GM19193 (cell line): Measurements from ENCODE around the gene POLN.

Experiments used
- POLR2A ChIP-seq: IDR thresholded peaks from 4 replicates; pipeline ENCODE4 v1.6.1; 2011; ENCODE audit not compliant: insufficient read depth, insufficient read length; ENCODE audit errors: extremely low read depth

Gene POLN

DNA sequence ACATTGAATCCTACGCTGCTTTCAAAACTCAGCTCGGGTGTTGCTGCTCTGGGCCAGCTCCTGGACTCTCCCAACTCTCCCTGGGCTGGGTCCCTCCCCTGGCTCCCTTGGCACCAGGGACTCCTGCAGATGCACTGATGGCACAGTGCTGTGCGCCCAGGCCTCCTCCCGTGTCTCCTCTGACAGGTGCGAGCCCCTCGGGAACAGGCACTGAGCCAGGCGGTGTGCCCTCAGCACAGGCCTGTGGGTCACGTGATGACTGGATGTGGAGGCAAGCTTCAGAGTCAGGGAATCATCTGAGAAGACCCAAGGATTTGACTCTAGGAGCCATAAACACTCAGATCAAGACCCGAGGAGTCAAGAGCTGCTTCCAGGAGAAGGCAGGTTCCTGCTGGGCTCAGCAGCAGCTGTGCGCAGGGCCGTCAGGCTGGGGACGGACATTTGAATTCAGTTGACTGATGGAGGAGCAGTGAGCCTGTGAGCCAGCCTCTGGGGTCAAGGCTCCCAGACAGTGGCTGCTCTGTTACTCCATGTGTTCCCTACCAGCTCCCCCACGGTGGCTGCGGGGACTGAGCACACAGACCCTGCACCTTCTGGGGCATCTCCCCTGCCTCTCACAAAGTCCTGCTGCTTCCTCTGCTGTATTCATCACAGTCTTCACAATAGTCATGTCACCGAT, 149.8 kb downstream of the POLN start:
- no peak for TF ChIP-seq POLR2A

DNA sequence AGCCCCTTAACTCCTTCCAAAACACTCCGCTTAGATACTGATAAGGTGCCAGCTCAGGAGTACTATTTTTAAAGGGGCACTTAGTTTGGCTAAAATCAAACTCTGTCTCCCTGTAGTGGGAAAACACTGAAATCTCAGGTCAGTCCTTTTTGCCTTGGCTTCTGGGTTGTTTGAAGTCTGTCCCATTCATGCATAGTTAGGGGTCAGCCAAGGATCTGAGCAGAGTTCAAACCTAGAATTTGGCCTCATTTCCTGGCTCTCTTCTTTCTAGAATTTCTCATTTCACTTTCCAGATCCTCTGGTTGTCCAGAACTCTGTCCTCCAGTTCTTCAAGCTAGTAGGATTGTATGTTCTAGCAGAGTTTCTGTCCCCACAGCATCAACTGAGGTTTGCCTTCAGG, 151.3 kb downstream of the POLN start:
- no peak for TF ChIP-seq POLR2A

DNA sequence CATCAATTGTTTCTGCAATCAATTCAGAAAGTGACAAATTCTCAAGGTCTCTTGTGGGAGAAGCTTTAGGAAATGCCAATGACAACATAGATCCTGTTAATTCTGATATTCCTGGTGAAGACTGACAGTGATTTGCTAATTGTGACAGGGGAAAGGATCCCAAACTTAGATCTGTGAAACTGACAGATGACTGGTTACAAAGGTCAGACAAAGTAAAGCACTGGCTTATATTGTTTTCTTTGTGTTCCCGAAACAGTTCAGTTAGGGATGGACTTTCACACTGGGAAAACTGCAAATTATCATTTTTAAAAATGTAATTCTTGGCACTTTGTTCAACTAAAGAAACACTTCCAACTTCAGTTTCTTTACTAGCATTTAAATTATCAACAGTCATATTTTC, 152.7 kb downstream of the POLN start:
- no peak for TF ChIP-seq POLR2A

DNA sequence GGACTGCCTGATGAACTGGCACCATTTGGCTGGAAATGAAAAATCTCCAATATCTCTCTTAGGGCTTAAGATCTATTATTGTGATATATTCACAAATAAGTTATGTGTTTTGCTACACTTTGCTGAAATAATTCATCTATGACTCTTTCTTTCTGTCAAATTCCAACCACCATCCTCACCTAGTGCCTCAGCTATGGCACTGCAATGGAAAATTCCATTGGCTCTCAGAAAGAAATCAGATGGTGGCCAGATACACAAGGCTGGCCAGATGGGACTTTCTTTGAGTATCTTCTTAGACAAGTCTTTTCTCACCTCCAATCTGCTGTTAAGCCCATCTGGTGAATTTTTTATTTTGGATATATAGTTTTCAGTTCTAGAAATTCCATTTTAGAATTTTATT, 154.8 kb downstream of the POLN start:
- TF ChIP-seq POLR2A = no peak

DNA sequence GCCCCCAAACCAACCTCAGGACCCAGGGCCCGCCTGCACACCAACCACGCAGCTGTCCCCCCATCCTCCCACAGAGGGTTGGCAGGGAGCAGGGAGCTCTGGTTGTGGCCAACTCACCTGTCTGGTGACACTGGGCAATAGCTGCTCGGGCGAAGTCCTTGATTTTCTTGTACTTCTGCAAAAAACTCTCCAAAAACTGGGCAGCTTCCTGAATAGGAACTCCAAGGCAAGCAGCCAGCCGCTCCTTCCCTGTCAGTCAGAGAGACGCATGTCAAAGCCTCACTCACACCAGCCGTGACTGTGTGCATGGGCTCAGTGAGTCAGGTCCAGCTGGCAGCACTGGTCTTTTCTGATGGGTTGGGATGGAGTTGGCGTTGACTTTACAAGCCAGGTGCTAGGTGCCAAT, 156.4 kb downstream of the POLN start:
- TF ChIP-seq POLR2A = no peak

DNA sequence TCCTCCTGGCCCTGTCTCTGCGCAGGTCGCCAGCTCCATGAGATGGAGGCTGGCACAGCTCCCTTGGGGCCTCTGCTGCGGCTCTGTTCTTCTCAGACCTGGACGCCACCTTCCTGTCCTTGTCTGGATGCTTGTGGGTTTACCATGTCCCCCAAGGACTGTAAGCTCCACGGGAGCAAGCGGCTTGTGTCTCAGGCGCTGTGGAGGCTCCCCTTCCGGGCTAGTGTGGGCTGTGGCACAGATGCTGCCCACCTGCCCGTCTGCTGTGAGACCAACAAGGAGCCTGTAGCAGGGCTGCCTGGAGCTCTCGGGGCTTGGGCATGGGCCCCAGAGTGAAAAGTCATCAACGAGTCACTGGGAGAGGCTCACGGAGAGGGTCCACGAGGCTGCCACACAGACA, 157.6 kb downstream of the POLN start:
- no peak for TF ChIP-seq POLR2A

DNA sequence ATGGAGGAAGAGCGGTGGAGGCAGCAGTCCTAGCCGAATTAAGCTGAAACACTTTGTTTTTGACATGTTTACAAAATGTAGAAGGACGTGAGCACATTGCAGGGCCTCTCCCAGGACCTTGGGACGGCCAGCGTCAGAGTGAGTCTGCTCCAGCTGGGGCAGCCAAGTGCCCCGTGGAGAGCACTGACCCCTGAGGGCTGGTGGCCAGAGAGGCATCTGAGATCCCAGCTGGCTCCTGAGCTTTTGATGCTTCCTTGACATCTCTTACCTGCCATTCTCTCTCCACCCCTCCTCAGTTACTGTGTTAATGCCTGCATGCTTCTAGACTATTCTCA, 158.1 kb downstream of the POLN start:
- TF ChIP-seq POLR2A = no peak

DNA sequence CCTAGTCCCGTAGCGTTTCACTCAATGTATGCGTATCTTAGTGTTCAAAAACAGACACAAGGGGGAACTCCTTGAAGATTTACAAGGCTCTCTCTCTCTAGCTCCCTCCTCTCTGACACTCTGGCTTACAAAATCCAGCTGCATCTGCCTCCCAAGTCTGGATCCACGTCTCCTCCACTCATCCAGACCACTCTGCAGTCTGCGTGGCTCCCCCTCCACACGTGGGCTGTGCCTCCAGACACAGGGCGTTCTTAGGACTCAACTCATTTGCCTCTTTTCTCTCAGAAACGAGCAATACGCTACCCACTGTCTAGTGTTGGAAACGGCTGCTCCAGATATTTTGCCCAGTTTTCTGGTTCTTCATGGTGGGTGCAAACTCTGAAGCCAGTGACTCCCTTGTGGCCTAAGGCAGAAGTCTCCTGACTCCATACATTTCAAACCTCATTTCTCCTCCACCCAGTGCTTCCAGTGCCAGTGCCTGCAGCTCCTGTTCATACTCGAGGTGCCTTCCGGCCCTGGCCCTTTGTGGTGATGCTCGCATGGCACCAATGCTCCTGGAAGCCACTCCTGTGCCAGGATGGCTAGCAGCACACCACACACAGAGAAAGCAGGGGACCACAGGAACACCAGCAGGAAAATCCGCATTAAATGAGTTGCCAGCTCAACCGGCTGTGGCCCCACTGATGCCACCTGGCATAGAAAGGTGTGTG, 158.7 kb downstream of the POLN start:
- TF ChIP-seq POLR2A = no peak

DNA sequence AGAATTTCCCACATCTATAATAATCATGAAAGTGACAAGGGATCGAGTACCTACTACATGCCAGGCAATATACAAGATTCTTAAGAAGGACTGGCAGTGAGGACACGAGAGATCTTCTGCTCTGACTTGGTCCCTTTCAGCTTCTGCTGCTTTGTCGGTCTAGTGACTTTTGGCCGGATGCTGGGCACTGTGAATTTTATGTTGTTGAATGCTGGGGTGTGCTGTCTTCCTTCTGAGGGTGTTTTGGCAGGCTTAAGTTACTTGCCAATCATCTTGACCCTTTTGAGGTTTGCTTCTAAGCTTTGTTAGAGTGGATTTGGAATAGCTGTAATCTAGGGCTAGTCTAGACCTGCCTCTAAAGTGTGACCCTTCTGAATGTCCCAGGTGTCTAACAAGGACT, 159.3 kb downstream of the POLN start:
- no peak for TF ChIP-seq POLR2A

DNA sequence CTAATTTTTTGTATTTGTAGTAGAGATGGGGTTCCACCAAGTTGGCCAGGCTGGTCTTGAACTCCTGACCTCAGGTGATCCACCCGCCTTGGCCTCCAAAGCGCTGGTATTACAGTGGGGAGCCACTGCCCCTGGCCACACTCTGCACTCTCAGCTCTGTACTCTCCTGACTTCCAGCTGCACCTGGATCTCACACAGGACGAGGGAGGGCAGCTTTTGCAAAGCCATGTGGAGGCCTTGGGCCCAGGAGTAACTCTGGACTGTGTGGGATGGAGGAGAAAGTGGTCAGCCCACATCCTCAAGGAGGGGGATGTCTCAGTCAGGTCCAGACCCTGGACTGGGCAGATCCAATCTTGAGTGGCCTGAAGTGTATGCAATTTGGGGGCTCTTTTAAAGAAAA, 159.8 kb downstream of the POLN start:
- TF ChIP-seq POLR2A = no peak

DNA sequence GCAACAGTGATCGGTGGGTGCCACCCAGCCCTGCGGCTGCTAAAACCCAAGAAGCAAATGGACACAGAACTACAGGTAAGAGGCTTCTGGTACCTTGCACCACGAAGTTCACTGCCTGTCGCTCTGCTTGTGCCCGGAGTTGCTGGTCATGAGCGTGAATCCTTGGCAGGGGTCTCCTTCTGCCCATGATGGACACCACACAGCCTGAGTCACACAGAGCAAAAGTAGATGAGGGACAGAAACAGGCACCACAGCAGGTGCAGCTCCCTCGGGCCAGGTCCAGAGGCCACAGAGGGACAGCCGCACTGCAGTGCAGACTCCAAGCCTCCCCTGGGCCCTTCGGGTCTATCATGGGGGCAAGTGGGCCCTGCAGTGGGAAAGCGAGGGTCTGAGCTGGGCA, 160.4 kb downstream of the POLN start:
- no peak for TF ChIP-seq POLR2A

DNA sequence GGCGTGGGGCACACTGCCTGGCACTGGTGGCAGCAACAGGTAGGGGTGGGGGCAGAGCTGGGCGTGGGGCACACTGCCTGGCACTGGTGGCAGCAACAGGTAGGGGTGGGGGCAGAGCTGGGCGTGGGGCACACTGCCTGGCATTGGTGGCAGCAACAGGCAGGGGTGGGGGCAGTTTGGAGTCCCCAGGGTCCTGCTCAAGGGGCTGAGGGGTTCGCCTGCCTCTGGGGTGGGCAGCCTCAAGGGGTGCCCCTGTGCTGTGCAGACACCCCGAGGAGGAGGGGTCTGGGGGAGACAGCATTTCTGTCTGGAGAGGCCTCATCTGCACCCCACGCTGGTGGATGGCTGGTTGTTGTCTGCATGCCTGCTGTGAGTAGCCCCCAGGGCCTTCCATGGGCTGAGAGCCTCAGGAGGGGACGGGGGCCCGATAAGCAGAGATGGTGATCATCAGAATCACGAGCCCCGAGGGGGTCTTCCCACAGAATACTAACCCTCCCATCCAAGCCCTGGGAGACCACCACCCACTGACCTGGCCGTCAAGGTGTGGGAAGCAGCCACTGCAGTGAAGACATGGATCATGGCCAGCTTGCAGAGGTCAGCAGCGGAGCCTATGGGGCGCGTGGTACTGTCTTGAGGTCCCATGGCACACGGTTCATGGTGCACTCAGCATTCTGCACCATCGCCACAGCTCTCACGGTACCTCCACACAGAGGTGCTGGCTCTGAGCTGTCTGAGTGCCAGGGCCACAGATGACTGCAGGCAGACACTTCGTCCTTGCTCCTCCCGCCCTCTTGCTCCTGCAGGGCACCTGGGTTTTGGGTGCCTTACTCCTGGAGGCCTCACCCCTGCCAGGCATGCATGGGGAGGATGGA, 161.3 kb downstream of the POLN start:
- TF ChIP-seq POLR2A = no peak

DNA sequence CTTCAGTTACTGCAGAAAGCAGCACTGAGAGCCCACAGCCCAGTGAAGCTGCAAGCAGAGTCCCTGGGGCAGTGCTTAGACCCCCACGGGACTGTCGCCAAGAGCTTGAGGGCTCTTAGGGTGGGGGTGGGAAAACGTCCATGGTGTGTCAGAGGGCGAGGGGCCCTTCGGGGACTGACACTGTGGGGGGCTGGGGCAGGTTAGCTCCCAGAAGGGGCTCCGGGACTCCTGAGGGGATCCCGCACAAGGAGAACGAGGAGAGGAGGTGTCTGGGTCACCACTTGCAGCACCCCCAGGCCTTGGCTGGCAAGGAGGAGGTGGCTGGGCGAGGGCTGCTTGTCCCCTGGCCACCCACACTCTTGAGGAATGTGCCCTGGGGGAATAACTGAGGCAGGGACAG, 162.0 kb downstream of the POLN start:
- TF ChIP-seq POLR2A = no peak

DNA sequence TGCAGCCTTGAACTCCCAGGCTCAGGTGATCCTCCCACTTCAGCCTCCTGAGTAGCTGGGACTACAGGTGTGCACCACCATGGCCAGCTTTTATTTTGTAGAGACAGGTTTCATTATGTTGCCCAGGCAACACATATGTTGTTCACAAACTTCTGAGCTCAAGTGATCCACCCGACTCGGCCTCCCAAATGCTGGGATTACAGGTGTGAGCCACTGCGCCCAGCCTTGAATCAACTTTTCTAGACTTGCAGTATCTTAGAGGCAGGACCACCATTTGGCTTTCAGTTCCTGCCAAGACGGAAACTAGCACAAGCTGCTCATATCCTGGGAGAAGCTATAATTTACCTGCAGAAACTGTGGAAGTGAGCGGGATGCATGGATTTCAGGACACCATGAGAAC, 162.9 kb downstream of the POLN start:
- no peak for TF ChIP-seq POLR2A

DNA sequence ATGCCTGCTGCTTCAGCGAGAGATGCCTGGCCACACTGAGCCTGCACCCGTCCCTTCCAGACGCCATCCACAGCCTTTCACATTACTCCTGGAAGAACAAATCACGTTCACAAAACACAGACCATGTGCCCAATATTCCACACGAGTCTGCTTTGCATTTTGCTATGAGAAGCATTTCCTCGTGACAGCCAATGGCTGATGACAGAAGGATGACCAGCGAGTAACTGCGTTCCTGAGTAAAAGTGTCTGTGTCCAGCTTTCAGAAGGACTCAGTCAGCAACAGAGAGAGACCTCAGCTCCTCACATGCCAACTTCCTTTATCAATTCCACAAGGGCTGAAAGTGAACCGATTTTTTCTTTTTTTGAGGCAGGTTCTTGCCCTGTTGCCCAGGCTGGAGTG, 163.3 kb downstream of the POLN start:
- TF ChIP-seq POLR2A = no peak
